Esophagus squamous epithelium (tissue), 5 donors: ENCODE results near the gene PARP4. TPM values are rescaled to one million over a fixed set of nuclear protein-coding genes. Genes with fewer than 3 reads are reported as not detected.
"Not testable (repeated sequence)": the region's sequence is repeated elsewhere in the genome, so short reads cannot be mapped to it uniquely, and the experiment has no call there.

Source experiments
- DNase-seq: peaks from one replicate; lab custom pipeline; 2025; lab: John Stamatoyannopoulos, UW
- H3K27ac ChIP-seq, 4 donors: fragments of 200-600 bp; sonication (generic); one replicate each; pipeline ENCODE4 v1.5.1; 2016 to 2019; ENCODE audit warnings: mild to moderate bottlenecking in 1 of 4
- H3K27me3 ChIP-seq, 4 donors: fragments of 200-600 bp; sonication (generic); 1 replicate in 3 of 4; 2 replicates in 1 of 4; pipeline versions ENCODE4 v1.5.1 to v1.6.0; 2017 to 2021; ENCODE audit warnings: antibody characterized with exemption in 1 of 4
- H3K36me3 ChIP-seq, 3 donors: fragments of 200-600 bp; sonication (generic); one replicate each; pipeline ENCODE4 v1.5.1; 2016 to 2019
- H3K4me1 ChIP-seq, 3 donors: fragments of 200-600 bp; sonication (generic); one replicate each; pipeline ENCODE4 v1.5.1; 2017 to 2019
- H3K4me3 ChIP-seq, 4 donors: fragments of 200-600 bp; sonication (generic); 1 replicate in 3 of 4; 2 replicates in 1 of 4; pipeline ENCODE4 v1.5.1; 2016 to 2019; ENCODE audit warnings: mild to moderate bottlenecking in 2 of 4, moderate library complexity in 1 of 4
- H3K9me3 ChIP-seq, 3 donors: fragments of 200-600 bp; sonication (generic); one replicate each; pipeline ENCODE4 v1.5.1; 2016 to 2019
- POLR2A ChIP-seq, 4 donors: fragments of 450-650 bp; IDR thresholded peaks; one replicate each; pipeline ENCODE4 v1.6.1; 2017; ENCODE audit warnings: antibody characterized with exemption in 4 of 4, mild to moderate bottlenecking in 4 of 4, moderate library complexity in 3 of 4
- WGBS, 2 donors: methylation state at CpG; one replicate each; pipeline ENCODE4 v1.1.5; 2018; 5-methylcytosine and 5-hydroxymethylcytosine counted together
- intact Hi-C: fragments of 100-400 bp; cut with DNase I; formaldehyde crosslinking; loops from one replicate; pipeline ENCODE4 v1.15.0; 2022
- total RNA-seq, 4 donors: library from RNA; depleted of rRNA; stranded (reverse); fragments of >200 nt; gene quantifications; one replicate each; pipeline ENCODE4 v1.1.0, GENCODE V29; 2016
- TF ChIP-seq, protein P1 (sequence below), 6 experiments: fragments of 450-650 bp in 4 of 6; fragments of 200-600 bp in 2 of 6; sonication (generic) in 2 of 6; IDR thresholded peaks; one replicate each; pipeline ENCODE4 v1.5.1; 2016 to 2019; ENCODE audit warnings: antibody characterized with exemption in 6 of 6, mild to moderate bottlenecking in 4 of 6, moderate library complexity in 4 of 6
- donor health status: DM: yes; HTN: yes; CAD: no.

Gene PARP4
- total RNA-seq, 4 donors from 2014 or later = 37.3 to 67.6 (median 46.9) TPM

DNA sequence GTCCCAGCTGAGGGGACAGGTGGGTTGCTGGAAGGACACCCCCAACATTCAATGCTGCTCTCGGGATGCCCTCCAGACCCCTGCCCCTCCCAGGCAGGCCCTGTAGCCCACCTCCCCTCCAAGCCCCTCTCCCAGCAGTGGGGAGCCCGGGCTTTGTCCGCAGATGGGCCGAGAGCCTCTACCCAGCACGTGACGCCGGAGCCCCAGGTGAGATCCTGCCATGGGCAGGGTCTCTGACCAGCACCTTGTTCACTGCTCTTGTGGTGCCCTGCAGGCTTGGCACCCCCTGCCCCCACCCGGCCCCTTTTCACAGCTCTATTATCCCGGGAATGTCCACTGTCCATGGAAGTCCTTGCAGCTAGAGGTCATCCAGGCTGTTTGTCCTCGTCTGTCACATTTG, 126.7 kb downstream of the PARP4 start:
- intact Hi-C loops = no loop called here
- no peak overlapping the region for H3K27ac ChIP-seq
- no peaks in the 10 kb centered on the region for H3K36me3 ChIP-seq
- H3K4me3 ChIP-seq = no peak overlapping the region
- H3K4me1 ChIP-seq = no peaks in the 10 kb centered on the region
- TF ChIP-seq POLR2A (IDR thresholded peaks at IDR 0.05) = no peak
- TF ChIP-seq, protein P1, sequence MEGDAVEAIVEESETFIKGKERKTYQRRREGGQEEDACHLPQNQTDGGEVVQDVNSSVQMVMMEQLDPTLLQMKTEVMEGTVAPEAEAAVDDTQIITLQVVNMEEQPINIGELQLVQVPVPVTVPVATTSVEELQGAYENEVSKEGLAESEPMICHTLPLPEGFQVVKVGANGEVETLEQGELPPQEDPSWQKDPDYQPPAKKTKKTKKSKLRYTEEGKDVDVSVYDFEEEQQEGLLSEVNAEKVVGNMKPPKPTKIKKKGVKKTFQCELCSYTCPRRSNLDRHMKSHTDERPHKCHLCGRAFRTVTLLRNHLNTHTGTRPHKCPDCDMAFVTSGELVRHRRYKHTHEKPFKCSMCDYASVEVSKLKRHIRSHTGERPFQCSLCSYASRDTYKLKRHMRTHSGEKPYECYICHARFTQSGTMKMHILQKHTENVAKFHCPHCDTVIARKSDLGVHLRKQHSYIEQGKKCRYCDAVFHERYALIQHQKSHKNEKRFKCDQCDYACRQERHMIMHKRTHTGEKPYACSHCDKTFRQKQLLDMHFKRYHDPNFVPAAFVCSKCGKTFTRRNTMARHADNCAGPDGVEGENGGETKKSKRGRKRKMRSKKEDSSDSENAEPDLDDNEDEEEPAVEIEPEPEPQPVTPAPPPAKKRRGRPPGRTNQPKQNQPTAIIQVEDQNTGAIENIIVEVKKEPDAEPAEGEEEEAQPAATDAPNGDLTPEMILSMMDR (IDR thresholded peaks at IDR 0.05) = no peak
- no peaks in the 10 kb centered on the region for H3K9me3 ChIP-seq
- no peaks in the 10 kb centered on the region for H3K27me3 ChIP-seq
- WGBS, 2 donors = 97 to 100% methylated on average over 3 to 6 of the region's 10 CpGs
- DNase-seq = no peak

DNA sequence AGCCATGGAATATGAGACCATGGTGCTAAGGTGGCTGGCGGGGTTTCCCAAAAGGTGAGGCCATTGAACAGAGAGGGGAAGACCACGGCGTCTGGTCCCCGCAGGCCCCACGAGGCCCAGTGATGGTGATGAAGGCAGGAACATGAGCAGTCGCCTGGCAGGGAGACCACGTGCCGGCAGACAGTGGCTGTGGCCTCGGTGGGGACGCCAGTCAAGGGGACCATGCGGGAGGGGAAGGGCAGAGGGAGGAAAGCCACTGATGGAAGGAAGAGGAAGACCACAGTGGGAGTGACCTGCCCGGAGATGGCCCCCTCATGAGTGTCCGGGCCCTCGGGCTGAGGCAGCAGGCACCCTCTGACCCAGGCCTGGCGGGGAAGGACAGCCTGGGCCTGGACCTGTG, 127.6 kb downstream of the PARP4 start:
- H3K9me3 ChIP-seq, H3K27ac ChIP-seq, H3K27me3 ChIP-seq, H3K4me1 ChIP-seq, intact Hi-C loops, H3K36me3 ChIP-seq, DNase-seq, H3K4me3 ChIP-seq: not testable (repeated sequence)
- WGBS, 2 donors = 82 to 86% methylated on average over 6 to 10 of the region's 15 CpGs

DNA sequence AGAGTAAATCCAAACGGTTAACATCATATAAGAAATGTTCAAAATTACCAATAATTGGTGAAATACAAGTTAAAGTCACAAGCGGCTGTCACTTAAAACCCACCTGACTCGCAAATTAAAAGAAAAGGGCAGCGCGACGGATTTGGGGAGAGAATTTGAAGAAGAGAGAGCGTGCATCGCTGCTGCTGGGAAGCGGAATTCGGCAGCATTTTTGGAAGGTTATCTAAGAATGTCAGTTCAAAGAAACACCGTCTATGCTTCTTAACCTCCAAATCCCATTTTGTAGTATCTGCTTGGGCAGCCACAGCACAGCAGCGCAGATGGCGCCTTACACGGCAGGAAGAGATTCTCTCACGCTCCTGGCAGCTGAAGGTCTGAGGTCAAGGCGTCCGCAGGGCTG, 128.5 kb downstream of the PARP4 start:
- H3K27me3 ChIP-seq, H3K4me3 ChIP-seq, DNase-seq, H3K36me3 ChIP-seq, intact Hi-C loops, H3K27ac ChIP-seq, H3K4me1 ChIP-seq, H3K9me3 ChIP-seq: not testable (repeated sequence)
- 84 to 92% methylated on average over 17 of the region's 17 CpGs for WGBS, 2 donors

DNA sequence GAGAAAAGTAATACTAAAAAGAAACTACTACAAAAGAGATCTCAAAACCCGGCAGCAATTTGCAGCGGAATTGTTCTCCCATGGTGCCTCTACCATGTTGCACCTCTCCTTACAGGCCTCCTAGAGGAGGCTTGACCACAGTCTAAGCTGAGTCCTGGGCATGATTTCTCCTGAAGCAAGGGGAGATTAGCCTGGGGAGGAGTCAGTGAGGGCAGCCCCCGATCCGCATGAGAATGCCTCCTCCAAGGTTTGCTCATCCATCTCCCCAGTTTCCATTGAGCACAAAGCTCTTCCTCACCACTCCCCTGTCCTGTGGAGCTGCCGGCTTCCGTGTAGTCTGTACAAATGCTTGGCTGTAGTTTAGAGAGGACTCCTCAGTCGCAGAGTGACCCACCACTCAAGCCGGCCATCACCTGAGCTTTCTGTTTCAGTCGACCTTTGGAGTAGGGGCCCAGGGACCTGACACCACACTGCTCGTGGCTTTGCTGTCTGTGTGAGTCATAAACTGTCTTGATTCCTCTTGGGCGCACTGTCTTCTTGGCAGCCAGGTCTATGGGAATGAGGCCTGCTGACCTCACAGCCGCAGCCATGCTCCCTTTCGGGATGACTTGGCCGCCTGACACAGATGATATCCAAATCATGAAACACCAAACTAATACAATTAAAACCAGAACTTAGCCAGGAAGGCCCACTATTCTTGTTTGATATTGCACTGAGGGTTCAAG, 130.9 kb downstream of the PARP4 start:
- TF ChIP-seq, protein P1 (IDR thresholded peaks at IDR 0.05) = no peak
- TF ChIP-seq POLR2A (IDR thresholded peaks at IDR 0.05) = no peak
- Histone ChIP-seq H3K4me1 (no peaks in the 10 kb centered on the region), H3K4me3 (no peak overlapping the region), H3K36me3 (no peaks in the 10 kb centered on the region), H3K9me3 (no peaks in the 10 kb centered on the region), H3K27me3 (no peaks in the 10 kb centered on the region), H3K27ac (no peak overlapping the region)
- intact Hi-C loops = no loop called here
- no peak for DNase-seq
- WGBS, 2 donors = 62 to 73% methylated on average over 7 to 11 of the region's 14 CpGs

DNA sequence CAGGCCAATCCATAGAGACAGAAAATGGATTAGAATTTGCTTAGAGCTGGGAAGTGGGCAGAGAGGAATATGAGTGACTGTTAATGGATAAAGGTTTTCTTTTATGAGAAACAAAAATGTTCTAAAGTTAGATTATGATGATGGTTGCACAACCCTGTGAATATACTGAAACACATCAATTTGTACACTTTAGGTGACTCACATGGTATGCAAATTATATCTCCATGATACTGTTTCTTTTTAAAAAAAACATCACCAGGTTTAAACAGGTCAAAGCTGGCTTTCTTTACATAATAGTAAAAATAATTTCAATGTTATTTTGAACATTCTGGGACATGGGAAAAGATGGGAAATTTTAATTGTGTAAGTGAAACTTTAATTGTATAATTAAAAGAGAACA, 131.7 kb downstream of the PARP4 start:
- H3K9me3 ChIP-seq, H3K4me3 ChIP-seq, H3K27ac ChIP-seq, intact Hi-C loops, H3K36me3 ChIP-seq, DNase-seq, H3K27me3 ChIP-seq, H3K4me1 ChIP-seq: not testable (repeated sequence)

DNA sequence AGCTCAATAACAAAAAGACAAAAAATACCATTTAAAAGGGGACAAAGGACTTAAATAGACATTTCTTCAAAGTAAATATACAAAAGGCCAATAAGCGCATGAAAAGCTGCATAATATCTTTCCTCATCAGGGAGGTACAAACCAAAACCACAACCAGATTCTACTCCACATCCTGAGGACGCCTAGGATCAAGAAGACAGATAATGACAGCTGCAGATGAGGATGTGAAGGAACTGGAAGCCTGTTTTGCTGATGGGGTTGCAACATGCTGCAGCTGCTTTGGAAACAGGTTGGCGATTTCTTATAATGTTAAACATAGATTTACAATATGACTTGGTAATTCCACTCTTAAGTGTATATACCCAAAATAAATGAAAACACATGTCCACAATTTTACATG, 132.4 kb downstream of the PARP4 start:
- DNase-seq, H3K27ac ChIP-seq, H3K27me3 ChIP-seq, intact Hi-C loops, H3K36me3 ChIP-seq, H3K9me3 ChIP-seq, H3K4me1 ChIP-seq, H3K4me3 ChIP-seq: not testable (repeated sequence)
- 49 to 63% methylated on average over 3 of the region's 3 CpGs for WGBS, 2 donors

DNA sequence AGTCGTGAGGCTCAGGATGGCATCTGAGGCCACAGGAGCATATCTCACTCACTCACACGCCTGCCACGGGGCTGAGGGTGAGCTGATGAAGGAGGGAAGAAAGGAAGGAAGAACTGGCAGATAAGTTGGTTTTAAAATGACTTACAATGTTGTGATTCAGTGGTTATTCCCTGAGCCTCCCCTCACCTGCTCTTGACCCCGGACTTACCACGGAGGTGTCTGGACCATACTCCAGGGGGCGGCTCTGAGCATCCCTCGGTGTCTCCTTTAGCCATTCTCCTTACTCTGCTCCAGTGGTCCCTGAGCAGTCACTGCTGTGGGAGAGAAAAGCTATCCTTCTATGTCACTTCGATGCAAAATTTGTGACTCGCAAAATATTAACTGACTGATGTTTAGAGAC, 141.3 kb downstream of the PARP4 start:
- intact Hi-C loops, H3K4me3 ChIP-seq, H3K27ac ChIP-seq, DNase-seq, H3K9me3 ChIP-seq, H3K36me3 ChIP-seq, H3K4me1 ChIP-seq: not testable (repeated sequence)
- H3K27me3 ChIP-seq = peaks cover 0 to 14% (median 0%) of the 10 kb centered on the region in 4 donors
- WGBS, 2 donors = 75 to 83% methylated on average over 9 of the region's 9 CpGs

Other genes starting within 250 kb of the PARP4 start
- gene C1QTNF9, start 203.2 kb downstream of the PARP4 start, total RNA-seq = not detected
- gene ATP12A, start 167.6 kb upstream of the PARP4 start, total RNA-seq = 1 to 10 TPM in 3 of 4 donors, under 1 TPM in 1; 0.31 to 2.9 (median 2.4) TPM